Activated CD4-positive, alpha-beta memory T cell treated with anti-CD3 and anti-CD28 coated beads, Interleukin-2, amount 10 ng/mL, durations not matched to agents 7 days and 5 days (primary cell): ENCODE measurements around the gene ZNF674. TPM values are rescaled to one million over a fixed set of nuclear protein-coding genes. Genes with fewer than 3 reads are reported as not detected.

ENCODE experiments used
- total RNA-seq, 2 experiments: library from RNA; stranded (reverse); gene quantifications; one replicate each; pipeline ENCODE4 v1.2.3, GENCODE V29; 2021

ZNF674 gene
- total RNA-seq, 2 experiments from 2014 or later = 5.7 to 7.4 TPM

Other genes starting within 250 kb of the ZNF674 start
- 10 to 100 TPM; 11.5 to 11.8 TPM for gene CHST7, start 28.3 kb upstream of the ZNF674 start, total RNA-seq
- 10 to 100 TPM; 10.8 to 12.0 TPM for gene SLC9A7, start 213.7 kb upstream of the ZNF674 start, total RNA-seq